HepG2 (cell line): ENCODE results near the gene CIART. TPM values are rescaled to one million over a fixed set of nuclear protein-coding genes. Genes with fewer than 3 reads are reported as not detected.

Experiments
- ATAC-seq: fragments of 200-7000 bp; cut with Tn5 transposase; 3 replicates; pipeline ENCODE4 v1.9.1; 2020; ENCODE audit warnings: mild to moderate bottlenecking, moderate library complexity
- BruUV-seq: library from RNA; stranded (reverse); fragments of 400-500 nt; replicated peaks from 2 replicates; lab custom pipeline; 2021; lab: Mats Ljungman, UMichigan
- CTCF ChIA-PET: fragments of 300-600 bp; formaldehyde crosslinking; extraction: SDS; loops from one replicate; lab custom pipeline; 2021; ENCODE audit warnings: low total read pairs, inconsistent platforms, low intra/inter-chr PET ratio; lab: Yijun Ruan, JAX
- POLR2A ChIA-PET: fragments of 350-600 bp; sonication (Branson Sonifier 250); formaldehyde crosslinking; loops from one replicate; lab custom pipeline; 2020; ENCODE audit warnings: antibody characterized with exemption, inconsistent platforms; lab: Yijun Ruan, JAX
- DNase-seq: peaks from one replicate; pipeline ENCODE4 v3.0.0-alpha.2; 2015; ENCODE audit warnings: low spot score
- FAIRE-seq: peaks from 3 replicates; lab custom pipeline; 2011; peaks lifted over from hg19 to GRCh38; lab: Jason Lieb, UNC
- H2AFZ ChIP-seq: one replicate; pipeline ENCODE4 v1.6.1; 2011; ENCODE audit warnings: low read length, inconsistent platforms
- H3K27ac ChIP-seq: fragments of 300-600 bp; 3 replicates; pipeline ENCODE4 v1.8.0; 2011; ENCODE audit warnings: mixed run types, mild to moderate bottlenecking, mixed read lengths, low read length, inconsistent platforms; ENCODE audit not compliant: insufficient read depth; ENCODE audit errors: extremely low read length
- H3K27me3 ChIP-seq, 2 experiments: fragments of 200-600 bp in 1 of 2; 2 replicates in 1 of 2; 3 replicates in 1 of 2; pipeline versions ENCODE4 v1.6.0 to v1.8.0; 2011; ENCODE audit warnings: low read length in 2 of 2, mild to moderate bottlenecking in 2 of 2, moderate library complexity in 2 of 2, inconsistent platforms in 1 of 2; ENCODE audit not compliant: insufficient read depth in 2 of 2, control insufficient read depth in 1 of 2
- H3K36me3 ChIP-seq, 2 experiments: fragments of 200-600 bp in 1 of 2; replicated peaks in 1 of 2; 2 replicates in 1 of 2; 3 replicates in 1 of 2; pipeline versions ENCODE4 v1.5.1 to v1.8.0; 2011; ENCODE audit warnings: low read length in 2 of 2, inconsistent platforms in 1 of 2; ENCODE audit not compliant: insufficient read depth in 2 of 2, control insufficient read depth in 1 of 2
- H3K4me1 ChIP-seq: 2 replicates; pipeline ENCODE4 v1.5.1; 2012; ENCODE audit warnings: low read length, inconsistent platforms; ENCODE audit not compliant: insufficient read depth
- H3K4me2 ChIP-seq: 2 replicates; pipeline ENCODE4 v1.6.0; 2011; ENCODE audit warnings: low read depth, low read length, inconsistent platforms
- H3K4me3 ChIP-seq, 3 experiments: fragments of 200-600 bp in 1 of 3; sonication (generic), shearing (Covaris generic) in 1 of 3; replicated peaks in 1 of 3; 2 replicates each; pipeline ENCODE4 v1.5.1; 2011 to 2016; ENCODE audit warnings: low read length in 3 of 3, inconsistent platforms in 2 of 3, low read depth in 2 of 3, mild to moderate bottlenecking in 2 of 3, control low read depth in 1 of 3, mixed read lengths in 1 of 3; ENCODE audit not compliant: insufficient read depth in 1 of 3
- H3K79me2 ChIP-seq: one replicate; pipeline ENCODE4 v1.6.1; 2011; ENCODE audit warnings: low read length, inconsistent platforms; ENCODE audit not compliant: insufficient read depth
- H3K9ac ChIP-seq: 2 replicates; pipeline ENCODE4 v1.6.0; 2011; ENCODE audit warnings: mild to moderate bottlenecking, low read depth, low read length, inconsistent platforms; ENCODE audit not compliant: insufficient read depth
- H3K9me3 ChIP-seq: 2 replicates; pipeline ENCODE4 v1.5.1; 2012; ENCODE audit warnings: mild to moderate bottlenecking, low read length
- H4K20me1 ChIP-seq: 2 replicates; pipeline ENCODE4 v1.6.0; 2011; ENCODE audit warnings: inconsistent platforms, mild to moderate bottlenecking, low read length, moderate library complexity; ENCODE audit not compliant: insufficient read depth
- CBFB ChIP-seq: sonication (generic); formaldehyde crosslinking; IDR thresholded peaks from 2 replicates; pipeline ENCODE4 v1.4.0; 2020; ENCODE audit warnings: missing genetic modification reagents
- HHEX ChIP-seq: IDR thresholded peaks from 2 replicates; pipeline ENCODE4 v1.6.1; 2016; ENCODE audit warnings: control low read depth
- NCOA1 ChIP-seq: sonication (generic); formaldehyde crosslinking; IDR thresholded peaks from 2 replicates; pipeline ENCODE4 v1.9.0; 2021; ENCODE audit warnings: missing genetic modification reagents
- ONECUT2 ChIP-seq: sonication (generic); formaldehyde crosslinking; IDR thresholded peaks from 2 replicates; pipeline ENCODE4 v1.4.0; 2020; ENCODE audit warnings: missing genetic modification reagents
- RFX3 ChIP-seq: IDR thresholded peaks from 2 replicates; pipeline ENCODE4 v1.6.1; 2016; ENCODE audit warnings: missing biosample characterization, missing genetic modification reagents
- TARDBP ChIP-seq: sonication (generic); formaldehyde crosslinking; IDR thresholded peaks from 2 replicates; pipeline ENCODE4 v1.8.0; 2022; ENCODE audit warnings: mild to moderate bottlenecking, missing genetic modification reagents
- TBX3 ChIP-seq: fragments of 450-650 bp; IDR thresholded peaks from 2 replicates; pipeline ENCODE4 v1.6.1; 2017; ENCODE audit warnings: antibody characterized with exemption, mild to moderate bottlenecking, inconsistent platforms, borderline replicate concordance
- U2AF1 ChIP-seq: fragments of 200-400 bp; formaldehyde crosslinking; optimal IDR thresholded peaks from 2 replicates; pipeline ENCODE3; 2017; ENCODE audit warnings: mild to moderate bottlenecking, low read depth, low read length
- ZNF432 ChIP-seq: sonication (generic); formaldehyde crosslinking; IDR thresholded peaks from 2 replicates; pipeline ENCODE4 v1.5.0; 2020; ENCODE audit warnings: missing genetic modification reagents, mild to moderate bottlenecking, borderline replicate concordance
- WGBS: methylation state at CpG from one replicate; pipeline ENCODE4 v1.1.6; 2017; ENCODE audit warnings: low lambda C conversion rate; 5-methylcytosine and 5-hydroxymethylcytosine counted together
- in situ Hi-C: cut with HindIII; loops from 2 replicates; pipeline ENCODE4 v1.10.0; 2017; ENCODE audit warnings: low pct_unique_long_range_greater_than_20kb; ENCODE audit not compliant: extremely low pct_ligation_motif_present
- intact Hi-C: fragments of 100-400 bp; cut with micrococcal nuclease; formaldehyde crosslinking; loops from one replicate; pipeline ENCODE4 v1.10.0; 2022; ENCODE audit not compliant: unreplicated experiment
- polyA plus RNA-seq, 8 experiments: library from polyadenylated mRNA; depleted of rRNA in 3 of 8; stranded (reverse) in 7 of 8; unstranded in 1 of 8; fragments of >200 nt; fragmentation: Illumina TruSeq in 4 of 8; extraction: Trizol in 4 of 8; gene quantifications; 2 replicates each; pipeline versions ENCODE4 v1.2.1 to v1.2.3, GENCODE V29; 2011 to 2016; ENCODE audit warnings: low read depth in 4 of 8, missing spikeins in 1 of 8, mixed read lengths in 1 of 8; ENCODE audit not compliant: insufficient read depth in 1 of 8
- total RNA-seq, 5 experiments: library from RNA; depleted of rRNA; stranded (reverse); fragments of >200 nt; fragmentation: Illumina TruSeq; extraction: Trizol; gene quantifications; 2 replicates each; pipeline ENCODE4 v1.2.3, GENCODE V29; 2016; ENCODE audit warnings: low read depth in 1 of 5
- TF ChIP-seq, protein P1 (sequence below): sonication (generic); formaldehyde crosslinking; IDR thresholded peaks from 2 replicates; pipeline ENCODE4 v1.8.1; 2023; ENCODE audit warnings: missing genetic modification reagents, mild to moderate bottlenecking, borderline replicate concordance

The CIART gene
- total and polyA plus RNA-seq, 2 of the 13 experiments (the other 11 are each of a cell fraction or from before 2014, with no cell fraction given), result 0.58 TPM; not detected in 1

DNA sequence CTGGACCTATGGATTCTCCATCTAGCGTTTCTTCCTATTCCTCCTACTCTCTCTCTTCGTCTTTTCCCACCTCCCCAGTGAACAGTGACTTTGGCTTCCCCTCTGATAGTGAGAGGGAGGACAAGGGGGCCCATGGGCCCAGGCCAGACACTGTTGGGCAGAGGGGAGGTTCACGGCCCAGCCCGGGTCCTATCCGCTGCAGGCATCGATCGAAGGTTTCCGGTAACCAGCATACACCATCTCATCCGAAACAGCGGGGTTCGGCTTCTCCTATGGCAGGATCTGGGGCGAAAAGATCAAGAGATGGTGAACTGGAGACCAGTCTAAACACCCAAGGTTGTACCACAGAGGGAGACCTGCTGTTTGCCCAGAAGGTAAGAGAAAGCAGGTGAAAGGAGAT is 906 bp downstream of the CIART start (continued):
- TF ChIP-seq HHEX (CRISPR knock-in tag) (no peak), TARDBP (CRISPR knock-in tag) (no peak), TBX3 (no peak), NCOA1 (CRISPR knock-in tag) (no peak), ONECUT2 (CRISPR knock-in tag) (no peak), U2AF1 (no peak)
- TF ChIP-seq, protein P1, sequence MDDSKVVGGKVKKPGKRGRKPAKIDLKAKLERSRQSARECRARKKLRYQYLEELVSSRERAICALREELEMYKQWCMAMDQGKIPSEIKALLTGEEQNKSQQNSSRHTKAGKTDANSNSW (CRISPR knock-in tag), result no peak
- TF ChIP-seq, all 625 proteins: peak for 0

DNA sequence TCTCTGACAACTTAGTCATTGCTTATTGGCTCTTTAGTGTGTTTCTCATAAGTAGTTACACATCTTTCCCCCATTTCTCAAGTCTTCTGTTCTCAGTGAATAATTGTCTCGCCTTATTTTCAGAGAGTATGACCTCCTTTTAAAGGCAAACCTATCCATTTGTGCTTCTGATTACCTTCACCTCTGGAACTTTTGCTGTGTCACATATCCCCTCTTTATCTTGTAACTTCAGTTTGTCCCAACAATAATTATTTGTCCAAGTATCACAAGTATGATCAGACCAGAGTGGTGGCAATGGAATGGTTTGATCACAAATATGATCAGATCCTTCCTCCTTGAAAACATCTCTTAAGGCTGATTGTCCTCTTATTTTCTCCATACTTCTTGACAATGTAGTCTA is 6.0 kb downstream of the CIART start:
- 3% methylated on average over 1 of the region's 1 CpG for WGBS
- no peak for FAIRE-seq
- no peak for TF ChIP-seq RFX3
- TF ChIP-seq ZNF432, result no peak
- no peak for TF ChIP-seq CBFB (CRISPR knock-in tag)
- TF ChIP-seq, all 625 proteins: peak for 0
- no TSS peak for BruUV-seq
- Histone ChIP-seq H3K27me3 (peaks cover 0 to 7% of the 10 kb centered on the region in 2 experiments; a peak in 1 of 5 replicates), H3K36me3 (no peaks in the 10 kb centered on the region), H3K9me3 (no peaks in the 10 kb centered on the region), H4K20me1 (no peaks in the 10 kb centered on the region), H2AFZ (no peak overlapping the region), H3K4me3 (no peak overlapping the region), H3K79me2 (no peaks in the 10 kb centered on the region), H3K4me2 (no peak overlapping the region), H3K9ac (no peak overlapping the region), H3K4me1 (peaks cover 21% of the 10 kb centered on the region), H3K27ac (no peak overlapping the region)
- CTCF ChIA-PET, result no interaction called here
- intact Hi-C loops (no loop called here), in situ Hi-C loops (no loop called here)
- DNase-seq (no peak), ATAC-seq (no peak)
- POLR2A ChIA-PET, result interaction anchor here (0.7 kb wide), 1 partner anchor 29 kb away, joined by 3 read pairs; no protein-coding TSS in a partner anchor
